HCT116 (cell line): ENCODE data around the gene MCTP2. TPM values are rescaled to one million over a fixed set of nuclear protein-coding genes. Genes with fewer than 3 reads are reported as not detected.

Source experiments
- ATAC-seq: fragments of 200-7000 bp; cut with Tn5 transposase; 2 replicates; pipeline ENCODE4 v1.9.1; 2020; ENCODE audit warnings: mild to moderate bottlenecking, moderate library complexity
- BruUV-seq: library from RNA; stranded (reverse); fragments of 400-500 nt; replicated peaks from 2 replicates; lab custom pipeline; 2021; lab: Mats Ljungman, UMichigan
- CTCF ChIA-PET: fragments of 300-600 bp; sonication (Branson Sonifier 250); formaldehyde crosslinking; loops from one replicate; lab custom pipeline; 2021; ENCODE audit warnings: antibody characterized with exemption; lab: Charles Lee
- POLR2A ChIA-PET: fragments of 300-600, 350-600 bp; sonication (Branson Sonifier 250); formaldehyde crosslinking; loops from one replicate; lab custom pipeline; 2021; ENCODE audit warnings: antibody characterized with exemption; lab: Charles Lee
- RAD21 ChIA-PET, 2 experiments: fragments of 300-600 bp; sonication (Branson Sonifier 250); formaldehyde crosslinking; loops; one replicate each; lab custom pipeline; 2023; ENCODE audit warnings: low total read pairs in 2 of 2; ENCODE audit not compliant: uncharacterized antibody in 2 of 2, unreplicated experiment in 2 of 2, low non-redundant PET in 1 of 2; lab: Charles Lee
- DNase-seq: peaks from one replicate; pipeline ENCODE4 v3.0.0-alpha.2; 2010; ENCODE audit warnings: low read depth, low spot score
- H2AFZ ChIP-seq: fragments of 200-600 bp; shearing (Covaris generic), sonication (generic); 2 replicates; pipeline ENCODE4 v1.6.1; 2017; ENCODE audit warnings: low read depth, mixed run types, mixed read lengths, antibody characterized with exemption, low read length; ENCODE audit not compliant: poor library complexity, severe bottlenecking
- H3K27ac ChIP-seq: 2 replicates; pipeline ENCODE4 v1.5.1; 2012; ENCODE audit warnings: low read depth, low read length
- H3K27me3 ChIP-seq: fragments of 200-600 bp; sonication (generic); 2 replicates; pipeline ENCODE4 v1.6.1; 2016; ENCODE audit warnings: mixed run types, low read length, mixed read lengths; ENCODE audit not compliant: insufficient read depth
- H3K36me3 ChIP-seq, 2 experiments: fragments of 200-500 bp in 1 of 2; fragments of 200-600 bp in 1 of 2; sonication (Bioruptor generic) in 1 of 2; sonication (generic) in 1 of 2; 2 replicates each; pipeline versions ENCODE4 v1.5.1 to v1.6.1; 2014 to 2016; ENCODE audit warnings: low read length in 2 of 2, inconsistent platforms in 1 of 2, mixed read lengths in 1 of 2, mixed run types in 1 of 2; ENCODE audit not compliant: insufficient read depth in 2 of 2, control insufficient read depth in 1 of 2
- H3K4me1 ChIP-seq, 2 experiments: fragments of 200-600 bp in 1 of 2; sonication (generic) in 1 of 2; 2 replicates each; pipeline versions ENCODE4 v1.5.1 to v1.6.1; 2012 to 2017; ENCODE audit warnings: low read length in 2 of 2, inconsistent platforms in 1 of 2, mild to moderate bottlenecking in 1 of 2, mixed read lengths in 1 of 2, mixed run types in 1 of 2, moderate library complexity in 1 of 2; ENCODE audit not compliant: insufficient read depth in 2 of 2, control insufficient read depth in 1 of 2
- H3K4me2 ChIP-seq: fragments of 200-600 bp; sonication (generic); 2 replicates; pipeline ENCODE4 v1.6.1; 2017; ENCODE audit warnings: mixed run types, low read length, mixed read lengths
- H3K4me3 ChIP-seq, 2 experiments: fragments of 200-600 bp in 1 of 2; sonication (generic) in 1 of 2; replicated peaks in 1 of 2; 2 replicates each; pipeline ENCODE4 v1.5.1; 2011 to 2016; ENCODE audit warnings: low read length in 2 of 2, control low read depth in 1 of 2, low read depth in 1 of 2, mild to moderate bottlenecking in 1 of 2, mixed read lengths in 1 of 2, mixed run types in 1 of 2
- H3K79me2 ChIP-seq: fragments of 200-600 bp; sonication (generic); 2 replicates; pipeline ENCODE4 v1.6.1; 2017; ENCODE audit warnings: mild to moderate bottlenecking, mixed run types, low read length, moderate library complexity, mixed read lengths; ENCODE audit not compliant: insufficient read depth
- H3K9ac ChIP-seq: fragments of 200-600 bp; sonication (generic); 2 replicates; pipeline ENCODE4 v1.6.1; 2016; ENCODE audit warnings: low read length, mixed read lengths
- H3K9me2 ChIP-seq: fragments of 200-600 bp; sonication (generic), shearing (Covaris generic); 2 replicates; pipeline ENCODE4 v1.6.1; 2017; ENCODE audit warnings: mixed run types, mild to moderate bottlenecking, moderate library complexity; ENCODE audit not compliant: insufficient read depth
- H3K9me3 ChIP-seq, 2 experiments: fragments of 200-500 bp in 1 of 2; fragments of 200-600 bp in 1 of 2; sonication (Bioruptor generic) in 1 of 2; sonication (generic) in 1 of 2; 2 replicates each; pipeline ENCODE4 v1.6.1; 2014 to 2017; ENCODE audit warnings: low read length in 2 of 2, mixed read lengths in 2 of 2, inconsistent platforms in 1 of 2, low read depth in 1 of 2, mild to moderate bottlenecking in 1 of 2, mixed run types in 1 of 2, moderate library complexity in 1 of 2; ENCODE audit not compliant: control insufficient read depth in 1 of 2, insufficient read depth in 1 of 2
- H4K20me1 ChIP-seq: fragments of 200-600 bp; sonication (generic), shearing (Covaris generic); 2 replicates; pipeline ENCODE4 v1.6.1; 2017; ENCODE audit warnings: mixed run types, mild to moderate bottlenecking, moderate library complexity; ENCODE audit not compliant: insufficient read depth
- CBX3 ChIP-seq: IDR thresholded peaks from 2 replicates; pipeline ENCODE4 v1.6.1; 2012; ENCODE audit warnings: low read depth
- EZH2phosphoT487 ChIP-seq: fragments of 200-600 bp; IDR thresholded peaks from 2 replicates; pipeline ENCODE4 v1.6.1; 2018; ENCODE audit warnings: antibody characterized with exemption, borderline replicate concordance
- JUND ChIP-seq: IDR thresholded peaks from 2 replicates; pipeline ENCODE4 v1.6.1; 2012
- POLR2AphosphoS5 ChIP-seq: IDR thresholded peaks from 2 replicates; pipeline ENCODE4 v1.6.1; 2011; ENCODE audit warnings: mild to moderate bottlenecking, low read depth, low read length, moderate library complexity
- YY1 ChIP-seq: IDR thresholded peaks from 2 replicates; pipeline ENCODE4 v1.6.1; 2011; ENCODE audit warnings: low read length, low read depth, moderate library complexity, mild to moderate bottlenecking; ENCODE audit not compliant: insufficient replicate concordance; ENCODE audit errors: extremely low read depth
- ZNF274 ChIP-seq: fragments of 200-500 bp; sonication (Bioruptor generic); IDR thresholded peaks from 2 replicates; pipeline ENCODE4 v1.6.1; 2014; ENCODE audit warnings: mild to moderate bottlenecking, low read depth, low read length, inconsistent platforms
- intact Hi-C: fragments of 100-400 bp; cut with micrococcal nuclease; formaldehyde crosslinking; loops from 2 replicates; pipeline ENCODE4 v1.10.0; 2022
- total RNA-seq: library from RNA; stranded (reverse); gene quantifications from one replicate; pipeline ENCODE4 v1.2.1, GENCODE V29; 2021; ENCODE audit not compliant: unreplicated experiment
- TF ChIP-seq, protein P1 (sequence below): IDR thresholded peaks from 2 replicates; pipeline ENCODE4 v1.6.1; 2012
- TF ChIP-seq, protein P2 (sequence below): IDR thresholded peaks from 2 replicates; pipeline ENCODE4 v1.6.1; 2011; ENCODE audit warnings: mild to moderate bottlenecking, low read length, moderate library complexity; ENCODE audit not compliant: insufficient replicate concordance; ENCODE audit errors: extremely low read depth
- TF ChIP-seq, protein P3 (sequence below): IDR thresholded peaks from 2 replicates; pipeline ENCODE4 v1.6.1; 2012

Gene MCTP2
- total RNA-seq, 1 experiment from 2014 or later: 12.9 TPM

DNA sequence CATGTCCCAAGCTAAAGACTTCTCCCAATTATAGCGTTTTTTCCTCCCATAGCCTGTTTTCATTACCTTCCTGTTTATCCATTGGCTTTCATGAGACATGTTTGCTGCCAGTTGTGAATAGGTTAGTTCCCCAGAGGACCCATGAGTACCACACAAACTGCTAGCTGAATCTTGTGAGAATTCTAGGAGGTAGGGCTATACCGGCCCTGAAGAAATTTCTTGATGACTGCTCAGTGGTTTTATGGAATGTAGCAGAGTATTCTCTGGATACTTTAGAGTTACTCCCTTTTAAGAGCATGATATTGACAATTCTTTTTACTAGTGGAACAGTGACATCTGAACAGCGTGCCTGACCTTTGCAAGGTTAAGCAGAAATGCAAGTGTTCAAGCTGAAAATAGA lies 210.4 kb downstream of the MCTP2 start:
- TF ChIP-seq, protein P1, sequence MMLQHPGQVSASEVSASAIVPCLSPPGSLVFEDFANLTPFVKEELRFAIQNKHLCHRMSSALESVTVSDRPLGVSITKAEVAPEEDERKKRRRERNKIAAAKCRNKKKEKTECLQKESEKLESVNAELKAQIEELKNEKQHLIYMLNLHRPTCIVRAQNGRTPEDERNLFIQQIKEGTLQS: no peak
- TF ChIP-seq JUND (no peak), EZH2phosphoT487 (no peak), YY1 (no peak), ZNF274 (no peak), CBX3 (no peak), POLR2AphosphoS5 (no peak)
- TF ChIP-seq, protein P2, sequence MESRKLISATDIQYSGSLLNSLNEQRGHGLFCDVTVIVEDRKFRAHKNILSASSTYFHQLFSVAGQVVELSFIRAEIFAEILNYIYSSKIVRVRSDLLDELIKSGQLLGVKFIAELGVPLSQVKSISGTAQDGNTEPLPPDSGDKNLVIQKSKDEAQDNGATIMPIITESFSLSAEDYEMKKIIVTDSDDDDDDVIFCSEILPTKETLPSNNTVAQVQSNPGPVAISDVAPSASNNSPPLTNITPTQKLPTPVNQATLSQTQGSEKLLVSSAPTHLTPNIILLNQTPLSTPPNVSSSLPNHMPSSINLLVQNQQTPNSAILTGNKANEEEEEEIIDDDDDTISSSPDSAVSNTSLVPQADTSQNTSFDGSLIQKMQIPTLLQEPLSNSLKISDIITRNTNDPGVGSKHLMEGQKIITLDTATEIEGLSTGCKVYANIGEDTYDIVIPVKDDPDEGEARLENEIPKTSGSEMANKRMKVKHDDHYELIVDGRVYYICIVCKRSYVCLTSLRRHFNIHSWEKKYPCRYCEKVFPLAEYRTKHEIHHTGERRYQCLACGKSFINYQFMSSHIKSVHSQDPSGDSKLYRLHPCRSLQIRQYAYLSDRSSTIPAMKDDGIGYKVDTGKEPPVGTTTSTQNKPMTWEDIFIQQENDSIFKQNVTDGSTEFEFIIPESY: no peak
- TF ChIP-seq, protein P3, sequence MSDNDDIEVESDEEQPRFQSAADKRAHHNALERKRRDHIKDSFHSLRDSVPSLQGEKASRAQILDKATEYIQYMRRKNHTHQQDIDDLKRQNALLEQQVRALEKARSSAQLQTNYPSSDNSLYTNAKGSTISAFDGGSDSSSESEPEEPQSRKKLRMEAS: no peak
- intact Hi-C loops: no loop called here
- POLR2A ChIA-PET: no interaction called here

More for the DNA sequence above, 210.4 kb downstream of the MCTP2 start:
- Histone ChIP-seq H2AFZ (no peak overlapping the region), H3K36me3 (no peaks in the 10 kb centered on the region), H4K20me1 (no peaks in the 10 kb centered on the region), H3K79me2 (no peaks in the 10 kb centered on the region), H3K4me1 (no peaks in the 10 kb centered on the region), H3K4me2 (no peak overlapping the region), H3K27ac (no peak overlapping the region), H3K27me3 (no peaks in the 10 kb centered on the region), H3K9me3 (no peaks in the 10 kb centered on the region), H3K9me2 (no peaks in the 10 kb centered on the region), H3K9ac (no peak overlapping the region), H3K4me3 (no peak overlapping the region)
- BruUV-seq: no TSS peak
- CTCF ChIA-PET: no interaction called here
- RAD21 ChIA-PET: no interaction called here
- DNase-seq: no peak
- ATAC-seq: no peak
